ENCODE results near the gene PHLDB2.

The PHLDB2 gene

GRCh38 chr3:111915905-111916304, 56.8 kb downstream of the PHLDB2 start:
- Histone ChIP-seq H3K9me3 (ENCODE audit: control insufficient read depth in 1 of 2, low read length in 2 of 2) (no peaks in the 10 kb centered on the region), H3K36me3 (ENCODE audit: control insufficient read depth in 1 of 2, insufficient read depth in 2 of 2, low read length in 2 of 2) (peaks cover 0 to 5% of the 10 kb centered on the region in 2 donors), H3K4me1 (ENCODE audit: control insufficient read depth in 1 of 2, insufficient read depth in 2 of 2, low read length in 2 of 2) (peaks cover 2 to 12% of the 10 kb centered on the region in 2 donors), H3K27ac (ENCODE audit: low read depth, low read length) (no peak overlapping the region), H3K9ac (ENCODE audit: low read depth in 1 of 2, low read length in 2 of 2) (no peak overlapping the region), H3K27me3 (ENCODE audit: control insufficient read depth in 1 of 2, insufficient read depth in 2 of 2, low read length in 2 of 2) (no peaks in the 10 kb centered on the region), H3K4me3 (ENCODE audit: low read depth in 1 of 2, low read length in 2 of 2) (no peak overlapping the region)

- Histone ChIP-seq H3K27ac (ENCODE audit: low read depth, low read length) (no peak overlapping the region), H3K9ac (ENCODE audit: low read depth in 1 of 2, low read length in 2 of 2) (no peak overlapping the region), H3K27me3 (ENCODE audit: control insufficient read depth in 1 of 2, insufficient read depth in 2 of 2, low read length in 2 of 2) (no peaks in the 10 kb centered on the region), H3K36me3 (ENCODE audit: control insufficient read depth in 1 of 2, insufficient read depth in 2 of 2, low read length in 2 of 2) (peaks cover 0 to 5% of the 10 kb centered on the region in 2 donors), H3K4me3 (ENCODE audit: low read depth in 1 of 2, low read length in 2 of 2) (no peak overlapping the region), H3K4me1 (ENCODE audit: control insufficient read depth in 1 of 2, insufficient read depth in 2 of 2, low read length in 2 of 2) (no peaks in the 10 kb centered on the region), H3K9me3 (ENCODE audit: control insufficient read depth in 1 of 2, low read length in 2 of 2) (no peaks in the 10 kb centered on the region)
Measured at GRCh38 chr3:111917300-111917699, 58.2 kb downstream of the PHLDB2 start.

DNA sequence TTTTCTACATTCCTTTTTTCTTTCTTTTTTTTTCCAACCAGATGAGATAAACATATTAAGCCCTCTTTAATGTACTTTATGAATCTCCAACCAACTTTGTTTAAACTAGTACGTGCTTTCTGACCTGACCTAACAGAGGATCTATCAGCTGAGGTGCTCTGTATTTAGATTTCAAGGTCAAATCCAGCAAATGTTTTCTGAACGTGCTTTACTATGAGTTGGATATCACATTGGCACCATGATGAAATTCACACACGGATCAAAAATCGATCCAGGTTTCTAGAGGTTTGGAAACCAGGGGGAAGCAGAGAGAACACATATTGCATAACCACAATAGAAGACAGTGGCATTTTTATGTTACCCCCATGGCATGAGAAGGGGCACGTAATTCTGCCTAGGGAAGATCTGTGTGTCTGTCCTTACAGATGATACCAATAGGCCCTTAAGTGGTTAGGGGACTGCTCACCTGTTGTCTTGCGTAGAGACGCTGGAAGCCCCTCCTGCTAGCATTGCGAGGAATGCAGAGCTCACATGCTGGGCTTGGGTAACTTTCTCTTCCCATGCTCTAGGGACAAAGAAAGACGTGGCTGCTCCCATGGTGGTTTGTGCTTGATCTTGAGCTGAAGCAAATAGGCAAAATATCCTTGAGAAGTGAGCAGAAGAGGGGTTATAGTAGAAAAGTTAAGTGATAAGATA, 60.5 kb downstream of the PHLDB2 start:
- H3K9me3 ChIP-seq (ENCODE audit: control insufficient read depth in 1 of 2, low read length in 2 of 2): no peaks in the 10 kb centered on the region
- peaks cover 4 to 5% of the 10 kb centered on the region in 2 donors for H3K36me3 ChIP-seq (ENCODE audit: control insufficient read depth in 1 of 2, insufficient read depth in 2 of 2, low read length in 2 of 2)
- H3K4me3 ChIP-seq (ENCODE audit: low read depth in 1 of 2, low read length in 2 of 2): no peak overlapping the region
- no peak overlapping the region for H3K27ac ChIP-seq (ENCODE audit: low read depth, low read length)
- no peak overlapping the region for H3K9ac ChIP-seq (ENCODE audit: low read depth in 1 of 2, low read length in 2 of 2)
- H3K27me3 ChIP-seq (ENCODE audit: control insufficient read depth in 1 of 2, insufficient read depth in 2 of 2, low read length in 2 of 2): no peaks in the 10 kb centered on the region
- H3K4me1 ChIP-seq (ENCODE audit: control insufficient read depth in 1 of 2, insufficient read depth in 2 of 2, low read length in 2 of 2): peaks cover 0 to 7% of the 10 kb centered on the region in 2 donors

DNA sequence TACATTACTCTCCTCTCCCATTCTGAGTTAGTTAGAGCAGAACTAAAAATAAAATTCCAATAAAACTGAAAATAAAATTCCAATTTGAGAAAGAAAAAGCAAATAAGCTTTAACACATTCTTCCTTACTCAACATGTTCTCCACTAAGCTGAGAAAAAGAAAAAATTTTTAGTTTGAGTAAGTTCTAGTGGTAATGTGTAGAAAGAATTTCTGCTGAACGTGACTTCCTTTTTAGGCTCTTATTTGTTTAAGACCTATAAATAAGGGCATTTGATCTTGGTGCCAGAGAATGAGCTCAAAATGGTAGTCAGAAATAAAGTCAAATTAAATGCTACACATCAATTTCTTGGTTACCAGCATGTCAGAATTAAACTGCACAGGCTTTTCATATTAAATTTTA, 62.1 kb downstream of the PHLDB2 start:
- peaks cover 0 to 8% of the 10 kb centered on the region in 2 donors for H3K4me1 ChIP-seq (ENCODE audit: control insufficient read depth in 1 of 2, insufficient read depth in 2 of 2, low read length in 2 of 2)
- H3K4me3 ChIP-seq (ENCODE audit: low read depth in 1 of 2, low read length in 2 of 2): no peak overlapping the region
- no peak overlapping the region for H3K27ac ChIP-seq (ENCODE audit: low read depth, low read length)
- H3K9me3 ChIP-seq (ENCODE audit: control insufficient read depth in 1 of 2, low read length in 2 of 2): no peaks in the 10 kb centered on the region
- H3K9ac ChIP-seq (ENCODE audit: low read depth in 1 of 2, low read length in 2 of 2): no peak overlapping the region
- H3K36me3 ChIP-seq (ENCODE audit: control insufficient read depth in 1 of 2, insufficient read depth in 2 of 2, low read length in 2 of 2): peaks cover 4 to 5% of the 10 kb centered on the region in 2 donors
- H3K27me3 ChIP-seq (ENCODE audit: control insufficient read depth in 1 of 2, insufficient read depth in 2 of 2, low read length in 2 of 2): no peaks in the 10 kb centered on the region

DNA sequence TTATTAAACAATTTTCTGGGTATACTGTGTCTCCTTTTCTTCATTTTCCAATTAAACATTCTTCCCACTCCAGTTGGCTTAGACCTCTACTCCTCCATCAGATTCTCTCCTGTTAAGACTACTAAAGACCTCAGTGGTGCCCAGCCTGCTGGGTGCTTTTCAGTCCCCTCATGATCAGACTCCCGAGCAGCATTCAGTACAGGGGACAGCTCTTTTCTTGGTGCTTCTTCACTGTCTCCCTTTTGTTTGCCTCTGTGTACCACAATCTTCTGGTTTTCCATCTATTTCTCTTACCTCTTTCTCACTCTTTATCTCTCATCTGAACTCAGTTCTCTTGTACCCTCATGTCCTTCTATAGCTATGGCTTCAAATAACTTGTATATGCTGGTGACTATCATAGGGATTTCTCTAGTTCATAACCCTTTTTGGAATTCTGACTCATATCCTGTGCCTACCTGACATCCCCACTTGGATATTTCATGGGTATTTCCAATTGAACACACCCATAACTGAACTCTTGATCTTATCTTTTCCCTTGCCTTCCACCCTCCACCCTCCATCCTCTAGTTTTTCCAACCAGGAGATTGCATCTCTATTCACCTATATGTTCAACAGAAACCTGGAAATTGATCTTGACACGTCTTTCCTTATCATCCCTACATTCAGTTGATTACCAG, 64.2 kb downstream of the PHLDB2 start:
- Histone ChIP-seq H3K36me3 (ENCODE audit: control insufficient read depth in 1 of 2, insufficient read depth in 2 of 2, low read length in 2 of 2) (peaks cover 4 to 5% of the 10 kb centered on the region in 2 donors), H3K4me1 (ENCODE audit: control insufficient read depth in 1 of 2, insufficient read depth in 2 of 2, low read length in 2 of 2) (peaks cover 0 to 8% of the 10 kb centered on the region in 2 donors)

GRCh38 chr3:111923806-111924205, 64.7 kb downstream of the PHLDB2 start:
- no peaks in the 10 kb centered on the region for H3K9me3 ChIP-seq (ENCODE audit: control insufficient read depth in 1 of 2, low read length in 2 of 2)
- no peak overlapping the region for H3K27ac ChIP-seq (ENCODE audit: low read depth, low read length)

More for the DNA sequence above, 64.2 kb downstream of the PHLDB2 start:
- no peak overlapping the region for H3K27ac ChIP-seq (ENCODE audit: low read depth, low read length)
- no peak overlapping the region for H3K9ac ChIP-seq (ENCODE audit: low read depth in 1 of 2, low read length in 2 of 2)
- no peaks in the 10 kb centered on the region for H3K27me3 ChIP-seq (ENCODE audit: control insufficient read depth in 1 of 2, insufficient read depth in 2 of 2, low read length in 2 of 2)
- H3K9me3 ChIP-seq (ENCODE audit: control insufficient read depth in 1 of 2, low read length in 2 of 2): no peaks in the 10 kb centered on the region
- H3K4me3 ChIP-seq (ENCODE audit: low read depth in 1 of 2, low read length in 2 of 2): no peak overlapping the region

DNA sequence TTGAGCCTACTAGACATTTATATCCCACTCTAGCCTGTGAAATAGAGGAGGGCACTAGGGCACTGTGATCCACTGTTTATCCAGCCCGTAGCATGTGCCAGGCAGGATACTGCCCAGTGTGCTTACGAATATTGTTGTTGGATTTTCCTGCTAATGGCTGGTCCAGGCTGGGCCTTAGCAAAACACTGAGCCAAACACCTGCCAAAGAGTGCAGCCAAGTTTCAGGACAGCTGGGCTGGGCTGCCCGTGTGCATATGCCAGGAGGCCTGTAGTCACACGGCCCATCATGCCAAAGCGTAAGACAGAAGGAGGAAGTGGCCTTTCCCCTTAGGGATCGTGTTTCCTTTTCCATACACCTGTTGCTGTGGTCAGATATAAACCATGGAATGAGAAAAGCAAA, 65.2 kb downstream of the PHLDB2 start:
- H3K36me3 ChIP-seq (ENCODE audit: control insufficient read depth in 1 of 2, insufficient read depth in 2 of 2, low read length in 2 of 2): peaks cover 4 to 5% of the 10 kb centered on the region in 2 donors
- no peak overlapping the region for H3K9ac ChIP-seq (ENCODE audit: low read depth in 1 of 2, low read length in 2 of 2)
- no peak overlapping the region for H3K27ac ChIP-seq (ENCODE audit: low read depth, low read length)
- no peak overlapping the region for H3K4me3 ChIP-seq (ENCODE audit: low read depth in 1 of 2, low read length in 2 of 2)
- H3K27me3 ChIP-seq (ENCODE audit: control insufficient read depth in 1 of 2, insufficient read depth in 2 of 2, low read length in 2 of 2): no peaks in the 10 kb centered on the region
- H3K9me3 ChIP-seq (ENCODE audit: control insufficient read depth in 1 of 2, low read length in 2 of 2): no peaks in the 10 kb centered on the region
- peaks cover 0 to 9% of the 10 kb centered on the region in 2 donors for H3K4me1 ChIP-seq (ENCODE audit: control insufficient read depth in 1 of 2, insufficient read depth in 2 of 2, low read length in 2 of 2)

More at GRCh38 chr3:111923806-111924205, 64.7 kb downstream of the PHLDB2 start:
- H3K4me3 ChIP-seq (ENCODE audit: low read depth in 1 of 2, low read length in 2 of 2): no peak overlapping the region
- H3K9ac ChIP-seq (ENCODE audit: low read depth in 1 of 2, low read length in 2 of 2): no peak overlapping the region
- no peaks in the 10 kb centered on the region for H3K27me3 ChIP-seq (ENCODE audit: control insufficient read depth in 1 of 2, insufficient read depth in 2 of 2, low read length in 2 of 2)
- H3K36me3 ChIP-seq (ENCODE audit: control insufficient read depth in 1 of 2, insufficient read depth in 2 of 2, low read length in 2 of 2): peaks cover 4 to 5% of the 10 kb centered on the region in 2 donors
- H3K4me1 ChIP-seq (ENCODE audit: control insufficient read depth in 1 of 2, insufficient read depth in 2 of 2, low read length in 2 of 2): peaks cover 0 to 8% of the 10 kb centered on the region in 2 donors

- Histone ChIP-seq H3K9ac (ENCODE audit: low read depth in 1 of 2, low read length in 2 of 2) (no peak overlapping the region), H3K4me3 (ENCODE audit: low read depth in 1 of 2, low read length in 2 of 2) (no peak overlapping the region), H3K27me3 (ENCODE audit: control insufficient read depth in 1 of 2, insufficient read depth in 2 of 2, low read length in 2 of 2) (no peaks in the 10 kb centered on the region), H3K27ac (ENCODE audit: low read depth, low read length) (no peak overlapping the region), H3K36me3 (ENCODE audit: control insufficient read depth in 1 of 2, insufficient read depth in 2 of 2, low read length in 2 of 2) (peaks cover 0 to 4% of the 10 kb centered on the region in 2 donors), H3K4me1 (ENCODE audit: control insufficient read depth in 1 of 2, insufficient read depth in 2 of 2, low read length in 2 of 2) (peaks cover 0 to 12% of the 10 kb centered on the region in 2 donors), H3K9me3 (ENCODE audit: control insufficient read depth in 1 of 2, low read length in 2 of 2) (no peaks in the 10 kb centered on the region)
Measured at GRCh38 chr3:111926266-111926676, 67.2 kb downstream of the PHLDB2 start.

DNA sequence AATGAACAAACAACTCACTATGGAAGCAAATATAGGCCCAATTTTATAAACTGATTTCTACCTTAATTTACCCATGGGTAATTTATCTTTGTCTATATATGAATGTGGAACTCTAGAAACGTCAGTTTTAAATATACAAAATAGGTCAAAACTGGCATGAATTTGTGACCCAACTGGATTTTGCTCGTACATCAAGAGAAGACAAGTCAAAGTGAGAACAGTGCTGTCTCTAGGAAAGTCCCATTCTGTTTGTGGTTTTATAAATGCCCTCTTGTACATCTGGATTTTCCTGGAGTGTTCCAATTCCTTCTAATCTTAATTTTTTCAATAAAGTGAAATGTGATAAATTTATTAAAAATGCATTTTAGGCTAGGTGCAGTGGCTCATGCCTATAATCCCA, 69.5 kb downstream of the PHLDB2 start:
- Histone ChIP-seq H3K36me3 (ENCODE audit: control insufficient read depth in 1 of 2, insufficient read depth in 2 of 2, low read length in 2 of 2) (peaks cover 0 to 3% of the 10 kb centered on the region in 2 donors), H3K27me3 (ENCODE audit: control insufficient read depth in 1 of 2, insufficient read depth in 2 of 2, low read length in 2 of 2) (no peaks in the 10 kb centered on the region), H3K4me1 (ENCODE audit: control insufficient read depth in 1 of 2, insufficient read depth in 2 of 2, low read length in 2 of 2) (peaks cover 4 to 26% of the 10 kb centered on the region in 2 donors), H3K9ac (ENCODE audit: low read depth in 1 of 2, low read length in 2 of 2) (no peak overlapping the region), H3K27ac (ENCODE audit: low read depth, low read length) (no peak overlapping the region), H3K9me3 (ENCODE audit: control insufficient read depth in 1 of 2, low read length in 2 of 2) (no peaks in the 10 kb centered on the region), H3K4me3 (ENCODE audit: low read depth in 1 of 2, low read length in 2 of 2) (no peak overlapping the region)

- Histone ChIP-seq H3K36me3 (ENCODE audit: control insufficient read depth in 1 of 2, insufficient read depth in 2 of 2, low read length in 2 of 2) (no peaks in the 10 kb centered on the region), H3K27me3 (ENCODE audit: control insufficient read depth in 1 of 2, insufficient read depth in 2 of 2, low read length in 2 of 2) (no peaks in the 10 kb centered on the region), H3K9me3 (ENCODE audit: control insufficient read depth in 1 of 2, low read length in 2 of 2) (no peaks in the 10 kb centered on the region), H3K9ac (ENCODE audit: low read depth in 1 of 2, low read length in 2 of 2) (no peak overlapping the region), H3K4me3 (ENCODE audit: low read depth in 1 of 2, low read length in 2 of 2) (no peak overlapping the region), H3K4me1 (ENCODE audit: control insufficient read depth in 1 of 2, insufficient read depth in 2 of 2, low read length in 2 of 2) (peaks cover 4 to 25% of the 10 kb centered on the region in 2 donors), H3K27ac (ENCODE audit: low read depth, low read length) (no peak overlapping the region)
Measured at GRCh38 chr3:111929484-111929883, 70.4 kb downstream of the PHLDB2 start.
